ENCODE measurements around the gene FMN2.

DNA sequence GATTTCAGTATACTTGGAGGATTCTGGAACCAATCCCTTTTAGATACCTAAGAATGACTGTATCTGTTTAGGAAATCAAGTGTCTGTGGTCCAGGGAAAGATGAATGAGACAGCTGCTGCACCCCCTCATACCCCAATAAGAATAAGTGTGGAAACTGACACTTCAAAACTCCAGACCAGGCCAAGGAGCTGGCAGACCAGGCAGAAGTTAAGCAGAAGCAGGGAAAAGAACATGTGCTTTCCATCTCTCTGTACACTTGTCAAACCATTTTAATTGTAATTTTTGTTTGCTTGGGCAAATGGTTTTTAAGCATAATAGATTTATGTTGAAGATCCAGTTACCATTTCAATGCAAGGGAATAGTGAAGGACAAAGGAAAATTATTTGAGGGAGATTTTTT lies 420.1 kb downstream of the FMN2 start:
- TF ChIP-seq EZH2phosphoT487 (IDR thresholded peaks at IDR 0.05; ENCODE audit: borderline replicate concordance, low read length) = no peak
- TF ChIP-seq, protein P1, sequence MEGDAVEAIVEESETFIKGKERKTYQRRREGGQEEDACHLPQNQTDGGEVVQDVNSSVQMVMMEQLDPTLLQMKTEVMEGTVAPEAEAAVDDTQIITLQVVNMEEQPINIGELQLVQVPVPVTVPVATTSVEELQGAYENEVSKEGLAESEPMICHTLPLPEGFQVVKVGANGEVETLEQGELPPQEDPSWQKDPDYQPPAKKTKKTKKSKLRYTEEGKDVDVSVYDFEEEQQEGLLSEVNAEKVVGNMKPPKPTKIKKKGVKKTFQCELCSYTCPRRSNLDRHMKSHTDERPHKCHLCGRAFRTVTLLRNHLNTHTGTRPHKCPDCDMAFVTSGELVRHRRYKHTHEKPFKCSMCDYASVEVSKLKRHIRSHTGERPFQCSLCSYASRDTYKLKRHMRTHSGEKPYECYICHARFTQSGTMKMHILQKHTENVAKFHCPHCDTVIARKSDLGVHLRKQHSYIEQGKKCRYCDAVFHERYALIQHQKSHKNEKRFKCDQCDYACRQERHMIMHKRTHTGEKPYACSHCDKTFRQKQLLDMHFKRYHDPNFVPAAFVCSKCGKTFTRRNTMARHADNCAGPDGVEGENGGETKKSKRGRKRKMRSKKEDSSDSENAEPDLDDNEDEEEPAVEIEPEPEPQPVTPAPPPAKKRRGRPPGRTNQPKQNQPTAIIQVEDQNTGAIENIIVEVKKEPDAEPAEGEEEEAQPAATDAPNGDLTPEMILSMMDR (conservative IDR thresholded peaks at IDR 0.05; ENCODE audit: low read depth, low read length) = no peak

Data from PC-3 (cell line).